HG03439 (cell line): ENCODE data around the gene HPDL.

Source experiments
- ATAC-seq: cut with Tn5 transposase; IDR thresholded peaks from one replicate; pipeline ENCODE4 v1.9.1; 2021; ENCODE audit warnings: mild to moderate bottlenecking, moderate library complexity; ENCODE audit not compliant: unreplicated experiment

HPDL gene

GRCh38 chr1:45322486-45323040, 4.1 kb upstream of the HPDL start:
- no peak for ATAC-seq

- no peak for ATAC-seq
Observed at GRCh38 chr1:45325851-45326506, 716 bp upstream of the HPDL start.

- no peak for ATAC-seq
Observed at GRCh38 chr1:45327644-45328515, 1.2 kb downstream of the HPDL start.

GRCh38 chr1:45328680-45329079, 2.0 kb downstream of the HPDL start:
- ATAC-seq: no peak

- ATAC-seq: no peak
Observed at GRCh38 chr1:45329445-45329844, 2.8 kb downstream of the HPDL start.

GRCh38 chr1:45331436-45332345, 5.0 kb downstream of the HPDL start:
- ATAC-seq: no peak

GRCh38 chr1:45332346-45332720, 5.6 kb downstream of the HPDL start:
- ATAC-seq: no peak

GRCh38 chr1:45334308-45335245, 7.9 kb downstream of the HPDL start:
- no peak for ATAC-seq

GRCh38 chr1:45335855-45336324, 9.2 kb downstream of the HPDL start:
- no peak for ATAC-seq

GRCh38 chr1:45337630-45338325, 11.1 kb downstream of the HPDL start:
- ATAC-seq: no peak

- ATAC-seq: peak; percentile 75
Observed at GRCh38 chr1:45339789-45340558, 13.3 kb downstream of the HPDL start, which contains the start of the genes MUTYH and TOE1. MUTYH (minus strand) TSS chr1:45340440; CDS start chr1:45334505, 5,935 bp downstream. TOE1 (plus strand) TSS chr1:45340170; CDS start chr1:45340253, 83 bp downstream.

GRCh38 chr1:45340816-45341466, 14.2 kb downstream of the HPDL start:
- no peak for ATAC-seq

GRCh38 chr1:45344499-45344898, 17.8 kb downstream of the HPDL start:
- no peak for ATAC-seq

- ATAC-seq: no peak
Observed at GRCh38 chr1:45345014-45345413, 18.3 kb downstream of the HPDL start.

- ATAC-seq: no peak
Observed at GRCh38 chr1:45346473-45346872, 19.8 kb downstream of the HPDL start.

GRCh38 chr1:45348020-45348419, 21.3 kb downstream of the HPDL start:
- ATAC-seq: no peak

- no peak for ATAC-seq
Observed at GRCh38 chr1:45348609-45348965, 21.9 kb downstream of the HPDL start.
